ENCODE data around the gene MYORG. TPM values are rescaled to one million over a fixed set of nuclear protein-coding genes. Genes with fewer than 3 reads are reported as not detected.

The MYORG gene
- total RNA-seq, 2 experiments from 2014 or later: 0.98 to 3.9 TPM

- peak; percentile 87 for DNase-seq (ENCODE audit: low spot score)
- Histone ChIP-seq H3K27ac (ENCODE audit: low read depth, low read length, poor library complexity, severe bottlenecking) (no peak overlapping the region), H3K36me3 (ENCODE audit: insufficient read depth, low read length) (no peaks in the 10 kb centered on the region), H2AFZ (ENCODE audit: low read length) (peak overlapping the region; percentile 97), H3K9me2 (ENCODE audit: insufficient read depth, low read length) (no peaks in the 10 kb centered on the region), H3K4me3 (ENCODE audit: low read depth, low read length, poor library complexity, severe bottlenecking) (peak overlapping the region; percentile 61), H3K79me2 (ENCODE audit: insufficient read depth, low read depth, low read length) (no peaks in the 10 kb centered on the region), H3K4me2 (ENCODE audit: low read length) (peak overlapping the region; percentile 83), H3K4me1 (ENCODE audit: insufficient read depth, low read length, poor library complexity, severe bottlenecking) (peaks cover 31% of the 10 kb centered on the region), H3K9me3 (ENCODE audit: low read length) (no peaks in the 10 kb centered on the region), H4K20me1 (ENCODE audit: insufficient read depth, low read length) (no peaks in the 10 kb centered on the region)
- BruUV-seq (replicated peaks): no TSS peak
- intact Hi-C loops (cut with micrococcal nuclease; ENCODE audit: unreplicated experiment): no loop called here
- TF ChIP-seq EZH2phosphoT487 (IDR thresholded peaks at IDR 0.05; ENCODE audit: borderline replicate concordance, low read depth, low read length) (no peak), CTCF (conservative IDR thresholded peaks at IDR 0.05; ENCODE audit: low read length) (no peak)
- POLR2A ChIA-PET: no interaction called here
- CTCF ChIA-PET (ENCODE audit: unreplicated experiment): no interaction called here
Measured at GRCh38 chr9:34380511-34381315, 4.0 kb upstream of the MYORG start.

DNA sequence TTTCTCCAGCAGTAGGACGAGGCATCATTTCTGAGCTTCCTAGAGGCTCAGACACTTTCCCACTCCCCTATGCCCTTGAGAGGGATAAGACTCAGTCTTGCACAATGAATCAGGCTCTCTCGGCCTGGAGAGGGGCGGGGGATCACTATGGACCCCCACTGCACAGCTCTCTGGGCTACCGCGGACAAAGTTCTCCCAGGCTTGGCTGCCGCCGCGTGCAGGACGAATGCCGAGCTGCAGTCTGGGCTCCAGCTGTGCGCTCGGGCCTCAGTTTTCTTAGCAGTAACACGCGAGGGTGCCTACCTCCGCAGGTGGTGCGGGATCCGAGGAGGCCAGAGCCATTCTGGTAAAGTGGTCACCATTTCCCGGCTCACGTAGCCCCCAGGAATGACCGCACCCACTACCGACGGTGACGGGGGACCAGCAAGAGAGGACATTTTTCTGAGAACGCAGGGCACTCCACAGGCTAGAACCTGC, 3.4 kb upstream of the MYORG start:
- BruUV-seq (replicated peaks): no TSS peak
- CTCF ChIA-PET (ENCODE audit: unreplicated experiment): no interaction called here
- Histone ChIP-seq H3K9me3 (ENCODE audit: low read length) (no peaks in the 10 kb centered on the region), H3K4me1 (ENCODE audit: insufficient read depth, low read length, poor library complexity, severe bottlenecking) (peaks cover 38% of the 10 kb centered on the region), H3K36me3 (ENCODE audit: insufficient read depth, low read length) (no peaks in the 10 kb centered on the region), H3K4me3 (ENCODE audit: low read depth, low read length, poor library complexity, severe bottlenecking) (peak overlapping the region; percentile 61), H3K27ac (ENCODE audit: low read depth, low read length, poor library complexity, severe bottlenecking) (no peak overlapping the region), H3K4me2 (ENCODE audit: low read length) (peak overlapping the region; percentile 83), H2AFZ (ENCODE audit: low read length) (peak overlapping the region; percentile 97), H3K79me2 (ENCODE audit: insufficient read depth, low read depth, low read length) (no peaks in the 10 kb centered on the region), H3K9me2 (ENCODE audit: insufficient read depth, low read length) (no peaks in the 10 kb centered on the region), H4K20me1 (ENCODE audit: insufficient read depth, low read length) (no peaks in the 10 kb centered on the region)
- POLR2A ChIA-PET: interaction anchor here (0.7 to 1.3 kb wide), 2 partner anchors 48 to 478 kb away, joined by 3 to 4 read pairs; no protein-coding TSS in a partner anchor
- intact Hi-C loops (cut with micrococcal nuclease; ENCODE audit: unreplicated experiment): no loop called here
- TF ChIP-seq EZH2phosphoT487 (IDR thresholded peaks at IDR 0.05; ENCODE audit: borderline replicate concordance, low read depth, low read length) (no peak), CTCF (conservative IDR thresholded peaks at IDR 0.05; ENCODE audit: low read length) (no peak)
- peak; percentile 21 for DNase-seq (ENCODE audit: low spot score)
